ENCODE measurements around the gene PRR5L. TPM values are rescaled to one million over a fixed set of nuclear protein-coding genes. Genes with fewer than 3 reads are reported as not detected.

The PRR5L gene
- total and polyA plus RNA-seq, 4 donors: 28.4 to 30.6 (median 29.7) TPM

DNA sequence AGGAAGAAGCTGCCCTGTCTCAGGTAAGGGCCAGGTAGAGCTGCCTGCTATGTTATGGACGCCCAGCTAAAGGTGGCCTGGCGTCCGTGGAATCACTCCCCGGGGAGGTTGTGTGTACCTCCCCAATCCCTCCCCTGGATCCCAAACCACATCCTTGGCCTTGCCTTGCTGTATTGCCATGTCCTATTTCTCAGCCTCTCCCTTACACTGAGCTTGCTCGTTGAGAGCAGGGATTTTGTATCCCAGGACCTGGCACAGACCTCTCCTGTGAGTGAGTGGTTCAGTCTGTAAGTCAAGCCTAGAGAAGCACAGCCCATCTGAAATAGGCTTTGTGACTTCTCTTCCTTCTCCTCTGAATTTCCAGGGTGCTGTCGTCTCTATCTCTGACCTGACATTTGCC is 160.1 kb downstream of the PRR5L start:
- WGBS (ENCODE audit: insufficient coverage): 76% methylated on average over 4 of the region's 6 CpGs
- Histone ChIP-seq H3K4me1 (ENCODE audit: control insufficient read depth, insufficient read depth, low read length) (peaks cover 54% of the 10 kb centered on the region), H3K36me3 (ENCODE audit: control insufficient read depth, insufficient read depth, low read length) (peaks cover 29% of the 10 kb centered on the region), H3K9me3 (ENCODE audit: control insufficient read depth, insufficient read depth, low read length) (no peaks in the 10 kb centered on the region), H3K27me3 (ENCODE audit: control insufficient read depth, insufficient read depth, low read length) (no peaks in the 10 kb centered on the region), H3K4me3 (ENCODE audit: low read depth, low read length) (no peak overlapping the region), H3K27ac (ENCODE audit: low read depth, low read length) (peak overlapping the region; percentile 88)
- no peak for DNase-seq (ENCODE audit: low read depth in 4 of 6, low spot score in 6 of 6)

- H3K36me3 ChIP-seq (ENCODE audit: control insufficient read depth, insufficient read depth, low read length): peaks cover 31% of the 10 kb centered on the region
- WGBS (ENCODE audit: insufficient coverage): 87% methylated on average over 5 of the region's 8 CpGs
- H3K4me3 ChIP-seq (ENCODE audit: low read depth, low read length): no peak overlapping the region
- DNase-seq (ENCODE audit: low read depth in 4 of 6, low spot score in 6 of 6): no peak
- H3K4me1 ChIP-seq (ENCODE audit: control insufficient read depth, insufficient read depth, low read length): peaks cover 44% of the 10 kb centered on the region
- H3K27me3 ChIP-seq (ENCODE audit: control insufficient read depth, insufficient read depth, low read length): no peaks in the 10 kb centered on the region
- no peak overlapping the region for H3K27ac ChIP-seq (ENCODE audit: low read depth, low read length)
- H3K9me3 ChIP-seq (ENCODE audit: control insufficient read depth, insufficient read depth, low read length): no peaks in the 10 kb centered on the region
Measured at GRCh38 chr11:36458129-36458915, 162.2 kb downstream of the PRR5L start.

DNA sequence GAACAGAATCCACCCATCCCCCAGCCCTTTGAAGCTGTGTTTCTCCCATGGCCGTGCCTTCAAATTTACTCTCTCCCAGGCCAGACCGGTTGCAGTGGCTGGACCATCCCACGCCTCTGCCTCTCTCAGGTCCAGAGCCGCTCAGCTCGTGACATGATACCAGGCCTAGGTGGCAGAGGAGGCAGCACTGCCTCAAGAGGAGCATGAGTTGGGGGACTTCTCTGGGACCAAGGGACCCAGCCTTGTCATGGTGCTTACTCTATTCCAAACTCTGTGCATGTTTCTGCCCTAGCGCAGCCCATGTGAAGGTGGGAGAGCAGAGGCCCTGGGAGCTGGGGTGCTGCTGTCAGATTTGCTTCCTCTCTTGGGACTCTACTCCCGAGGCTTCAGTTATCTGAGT is 163.0 kb downstream of the PRR5L start:
- WGBS (ENCODE audit: insufficient coverage): 84% methylated on average over 7 of the region's 7 CpGs
- Histone ChIP-seq H3K27me3 (ENCODE audit: control insufficient read depth, insufficient read depth, low read length) (no peaks in the 10 kb centered on the region), H3K4me1 (ENCODE audit: control insufficient read depth, insufficient read depth, low read length) (peaks cover 37% of the 10 kb centered on the region), H3K36me3 (ENCODE audit: control insufficient read depth, insufficient read depth, low read length) (peaks cover 31% of the 10 kb centered on the region), H3K9me3 (ENCODE audit: control insufficient read depth, insufficient read depth, low read length) (no peaks in the 10 kb centered on the region), H3K4me3 (ENCODE audit: low read depth, low read length) (no peak overlapping the region), H3K27ac (ENCODE audit: low read depth, low read length) (no peak overlapping the region)
- DNase-seq (ENCODE audit: low read depth in 4 of 6, low spot score in 6 of 6): no peak

DNA sequence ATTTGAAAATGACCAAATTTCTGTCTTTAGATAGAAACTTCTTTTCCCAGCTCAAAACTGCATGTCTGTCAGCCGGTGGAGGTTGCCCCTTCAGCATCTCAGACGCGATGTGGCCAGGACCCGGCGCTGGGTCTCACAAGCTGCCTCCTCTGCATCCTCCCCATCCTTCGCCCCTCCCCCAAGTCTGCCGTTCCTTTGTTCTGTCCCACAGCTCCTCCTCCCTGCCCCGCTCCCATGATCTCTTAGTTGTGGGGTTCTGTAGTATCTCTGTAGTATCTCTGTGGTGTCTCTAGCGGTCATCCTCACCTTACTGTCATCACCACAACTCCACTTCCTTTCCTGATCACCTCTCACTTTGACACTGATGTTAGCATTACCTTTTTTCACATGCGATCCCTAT is 164.1 kb downstream of the PRR5L start:
- H3K9me3 ChIP-seq (ENCODE audit: control insufficient read depth, insufficient read depth, low read length): no peaks in the 10 kb centered on the region
- 48% methylated on average over 4 of the region's 10 CpGs for WGBS (ENCODE audit: insufficient coverage)
- no peak overlapping the region for H3K4me3 ChIP-seq (ENCODE audit: low read depth, low read length)
- no peak overlapping the region for H3K27ac ChIP-seq (ENCODE audit: low read depth, low read length)
- H3K4me1 ChIP-seq (ENCODE audit: control insufficient read depth, insufficient read depth, low read length): peaks cover 25% of the 10 kb centered on the region
- peaks cover 29% of the 10 kb centered on the region for H3K36me3 ChIP-seq (ENCODE audit: control insufficient read depth, insufficient read depth, low read length)
- no peaks in the 10 kb centered on the region for H3K27me3 ChIP-seq (ENCODE audit: control insufficient read depth, insufficient read depth, low read length)
- peak in 1 of 6 donors; percentile 24 for DNase-seq (ENCODE audit: low read depth in 4 of 6, low spot score in 6 of 6)

DNA sequence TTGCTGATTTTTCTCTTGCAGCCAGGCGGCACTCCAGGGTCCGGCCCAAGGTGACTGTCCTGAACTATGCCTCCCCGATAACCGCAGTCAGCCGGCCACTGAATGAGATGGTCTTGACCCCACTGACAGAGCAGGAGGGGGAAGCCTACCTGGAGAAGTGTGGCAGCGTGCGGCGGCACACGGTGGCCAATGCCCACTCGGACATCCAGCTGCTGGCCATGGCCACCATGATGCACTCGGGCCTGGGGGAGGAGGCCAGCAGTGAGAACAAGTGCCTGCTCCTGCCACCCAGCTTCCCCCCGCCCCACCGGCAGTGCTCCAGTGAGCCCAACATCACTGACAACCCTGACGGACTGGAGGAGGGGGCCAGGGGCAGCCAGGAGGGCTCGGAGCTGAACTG is 166.2 kb downstream of the PRR5L start:
- Histone ChIP-seq H3K9me3 (ENCODE audit: control insufficient read depth, insufficient read depth, low read length) (no peaks in the 10 kb centered on the region), H3K36me3 (ENCODE audit: control insufficient read depth, insufficient read depth, low read length) (peaks cover 17% of the 10 kb centered on the region), H3K27me3 (ENCODE audit: control insufficient read depth, insufficient read depth, low read length) (no peaks in the 10 kb centered on the region), H3K4me1 (ENCODE audit: control insufficient read depth, insufficient read depth, low read length) (peaks cover 5% of the 10 kb centered on the region), H3K4me3 (ENCODE audit: low read depth, low read length) (no peak overlapping the region), H3K27ac (ENCODE audit: low read depth, low read length) (no peak overlapping the region)
- DNase-seq (ENCODE audit: low read depth in 4 of 6, low spot score in 6 of 6): no peak
- 97% methylated on average over 15 of the region's 15 CpGs for WGBS (ENCODE audit: insufficient coverage)

DNA sequence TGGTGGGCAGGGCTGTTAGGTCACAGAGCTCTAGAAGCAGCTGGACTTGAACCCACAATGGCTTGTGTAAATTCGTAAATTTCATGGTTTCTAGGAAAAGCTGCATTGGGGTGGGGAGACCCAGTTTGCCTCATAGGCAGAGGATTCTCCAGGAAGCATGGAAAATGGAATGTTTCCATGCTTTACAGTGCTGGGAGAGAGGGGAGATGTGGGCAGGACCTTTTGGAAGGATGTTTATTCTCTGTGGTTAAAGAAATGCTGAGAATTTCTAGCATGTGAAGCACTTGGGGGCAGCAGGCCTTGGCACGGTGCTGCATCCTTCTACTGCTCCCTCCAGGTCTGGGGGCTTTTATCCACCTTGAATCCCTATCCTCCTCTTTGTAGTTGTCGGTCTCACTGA is 167.7 kb downstream of the PRR5L start:
- no peak for DNase-seq (ENCODE audit: low read depth in 4 of 6, low spot score in 6 of 6)
- no peaks in the 10 kb centered on the region for H3K9me3 ChIP-seq (ENCODE audit: control insufficient read depth, insufficient read depth, low read length)
- WGBS (ENCODE audit: insufficient coverage): 93% methylated on average over 1 of the region's 3 CpGs
- H3K27me3 ChIP-seq (ENCODE audit: control insufficient read depth, insufficient read depth, low read length): no peaks in the 10 kb centered on the region
- H3K36me3 ChIP-seq (ENCODE audit: control insufficient read depth, insufficient read depth, low read length): peaks cover 17% of the 10 kb centered on the region
- H3K4me3 ChIP-seq (ENCODE audit: low read depth, low read length): no peak overlapping the region
- H3K4me1 ChIP-seq (ENCODE audit: control insufficient read depth, insufficient read depth, low read length): peaks cover 5% of the 10 kb centered on the region
- no peak overlapping the region for H3K27ac ChIP-seq (ENCODE audit: low read depth, low read length)

- WGBS (ENCODE audit: insufficient coverage): no CpG with 5 or more reads among the region's 3 CpGs
Measured at GRCh38 chr11:36464720-36465119, 168.6 kb downstream of the PRR5L start.

DNA sequence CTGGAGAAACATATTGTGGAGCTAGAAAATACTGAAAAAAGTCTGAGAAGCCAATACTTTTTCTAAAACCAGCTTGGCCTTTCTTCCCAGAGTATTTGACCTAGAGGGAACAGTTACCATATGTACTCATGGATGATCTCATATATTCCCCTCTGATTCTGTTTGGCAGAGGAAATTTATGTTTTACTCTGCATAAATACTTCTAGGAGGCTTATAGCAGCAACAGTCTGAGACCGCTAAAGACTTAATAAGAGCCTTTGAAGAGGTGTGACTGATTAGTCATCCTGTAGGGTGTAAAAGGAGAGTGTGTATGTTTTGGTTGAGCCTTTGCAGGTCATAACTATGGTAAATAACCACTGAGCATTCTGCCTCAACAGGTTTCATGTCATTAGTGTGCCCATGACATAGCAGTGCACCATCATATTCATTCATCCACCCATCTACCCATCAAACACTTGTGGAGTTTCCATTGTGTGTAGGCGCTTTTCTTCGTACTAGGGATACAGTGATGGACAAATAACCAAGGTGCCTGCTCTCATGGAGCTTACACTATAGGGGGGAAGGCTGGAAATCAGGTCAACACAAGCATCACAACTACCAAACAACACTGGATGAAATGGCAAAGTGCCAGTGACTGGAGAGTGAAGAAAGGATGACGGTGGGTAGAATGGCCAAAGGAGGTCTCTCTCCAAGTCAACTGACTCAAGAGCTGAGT is 169.5 kb downstream of the PRR5L start:
- no peak overlapping the region for H3K27ac ChIP-seq (ENCODE audit: low read depth, low read length)
- no peak for DNase-seq (ENCODE audit: low read depth in 4 of 6, low spot score in 6 of 6)
- no peak overlapping the region for H3K4me3 ChIP-seq (ENCODE audit: low read depth, low read length)
- H3K36me3 ChIP-seq (ENCODE audit: control insufficient read depth, insufficient read depth, low read length): peaks cover 8% of the 10 kb centered on the region
- H3K27me3 ChIP-seq (ENCODE audit: control insufficient read depth, insufficient read depth, low read length): no peaks in the 10 kb centered on the region
- H3K9me3 ChIP-seq (ENCODE audit: control insufficient read depth, insufficient read depth, low read length): no peaks in the 10 kb centered on the region
- no CpG with 5 or more reads among the region's 4 CpGs for WGBS (ENCODE audit: insufficient coverage)
- H3K4me1 ChIP-seq (ENCODE audit: control insufficient read depth, insufficient read depth, low read length): no peaks in the 10 kb centered on the region

More at GRCh38 chr11:36464720-36465119, 168.6 kb downstream of the PRR5L start:
- H3K9me3 ChIP-seq (ENCODE audit: control insufficient read depth, insufficient read depth, low read length): no peaks in the 10 kb centered on the region
- peaks cover 14% of the 10 kb centered on the region for H3K36me3 ChIP-seq (ENCODE audit: control insufficient read depth, insufficient read depth, low read length)
- no peak overlapping the region for H3K27ac ChIP-seq (ENCODE audit: low read depth, low read length)
- H3K4me3 ChIP-seq (ENCODE audit: low read depth, low read length): no peak overlapping the region
- no peak for DNase-seq (ENCODE audit: low read depth in 4 of 6, low spot score in 6 of 6)
- no peaks in the 10 kb centered on the region for H3K27me3 ChIP-seq (ENCODE audit: control insufficient read depth, insufficient read depth, low read length)
- no peaks in the 10 kb centered on the region for H3K4me1 ChIP-seq (ENCODE audit: control insufficient read depth, insufficient read depth, low read length)

DNA sequence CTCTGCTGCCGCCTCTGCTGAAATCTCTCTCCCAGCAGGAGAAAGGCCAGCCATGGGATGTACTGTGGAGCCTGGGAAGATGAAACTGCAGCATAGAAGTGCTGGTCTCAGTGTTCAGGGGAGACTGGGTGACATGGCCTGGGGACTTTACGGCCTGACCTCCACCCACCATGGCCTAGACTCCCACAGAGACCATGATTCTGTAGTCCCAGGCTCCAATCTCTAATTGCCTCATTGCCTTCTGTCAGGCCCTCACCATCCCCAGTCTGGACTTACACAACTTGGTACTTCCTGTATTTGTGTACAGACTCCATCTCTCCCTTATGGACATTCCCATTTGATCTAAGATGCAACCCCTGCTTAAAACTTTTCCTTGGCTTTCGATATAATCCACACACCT is 170.9 kb downstream of the PRR5L start:
- whole genome bisulfite sequencing (ENCODE audit: insufficient coverage): 100% methylated on average over 3 of the region's 3 CpGs
- H3K9me3 ChIP-seq (ENCODE audit: control insufficient read depth, insufficient read depth, low read length): no peaks in the 10 kb centered on the region
- no peak overlapping the region for H3K27ac ChIP-seq (ENCODE audit: low read depth, low read length)
- H3K4me1 ChIP-seq (ENCODE audit: control insufficient read depth, insufficient read depth, low read length): no peaks in the 10 kb centered on the region
- H3K27me3 ChIP-seq (ENCODE audit: control insufficient read depth, insufficient read depth, low read length): no peaks in the 10 kb centered on the region
- DNase-seq (ENCODE audit: low read depth in 4 of 6, low spot score in 6 of 6): no peak
- H3K4me3 ChIP-seq (ENCODE audit: low read depth, low read length): no peak overlapping the region
- peaks cover 6% of the 10 kb centered on the region for H3K36me3 ChIP-seq (ENCODE audit: control insufficient read depth, insufficient read depth, low read length)

- Histone ChIP-seq H3K9me3 (ENCODE audit: control insufficient read depth, insufficient read depth, low read length) (no peaks in the 10 kb centered on the region), H3K4me3 (ENCODE audit: low read depth, low read length) (no peak overlapping the region), H3K27ac (ENCODE audit: low read depth, low read length) (no peak overlapping the region), H3K27me3 (ENCODE audit: control insufficient read depth, insufficient read depth, low read length) (no peaks in the 10 kb centered on the region), H3K4me1 (ENCODE audit: control insufficient read depth, insufficient read depth, low read length) (no peaks in the 10 kb centered on the region), H3K36me3 (ENCODE audit: control insufficient read depth, insufficient read depth, low read length) (no peaks in the 10 kb centered on the region)
- WGBS (ENCODE audit: insufficient coverage): 89% methylated on average over 1 of the region's 1 CpG
- no peak for DNase-seq (ENCODE audit: low read depth in 4 of 6, low spot score in 6 of 6)
Measured at GRCh38 chr11:36467916-36468315, 171.8 kb downstream of the PRR5L start.

All from spinal cord (tissue), 10 donors.